NCI-H1105 treated with DMSO at 0.1 percent for 48 hours (cell line): ENCODE data around the gene GINS1.
A peak's percentile ranks its signal among the peaks of the same experiment; 100 is the strongest.
"Not testable (repeated sequence)": the region's sequence is repeated elsewhere in the genome, so short reads cannot be mapped to it uniquely, and the experiment has no call there.

Source experiments
- DNase-seq: peaks from one replicate; lab custom pipeline; 2025; lab: John Stamatoyannopoulos, UW

GINS1 gene

DNA sequence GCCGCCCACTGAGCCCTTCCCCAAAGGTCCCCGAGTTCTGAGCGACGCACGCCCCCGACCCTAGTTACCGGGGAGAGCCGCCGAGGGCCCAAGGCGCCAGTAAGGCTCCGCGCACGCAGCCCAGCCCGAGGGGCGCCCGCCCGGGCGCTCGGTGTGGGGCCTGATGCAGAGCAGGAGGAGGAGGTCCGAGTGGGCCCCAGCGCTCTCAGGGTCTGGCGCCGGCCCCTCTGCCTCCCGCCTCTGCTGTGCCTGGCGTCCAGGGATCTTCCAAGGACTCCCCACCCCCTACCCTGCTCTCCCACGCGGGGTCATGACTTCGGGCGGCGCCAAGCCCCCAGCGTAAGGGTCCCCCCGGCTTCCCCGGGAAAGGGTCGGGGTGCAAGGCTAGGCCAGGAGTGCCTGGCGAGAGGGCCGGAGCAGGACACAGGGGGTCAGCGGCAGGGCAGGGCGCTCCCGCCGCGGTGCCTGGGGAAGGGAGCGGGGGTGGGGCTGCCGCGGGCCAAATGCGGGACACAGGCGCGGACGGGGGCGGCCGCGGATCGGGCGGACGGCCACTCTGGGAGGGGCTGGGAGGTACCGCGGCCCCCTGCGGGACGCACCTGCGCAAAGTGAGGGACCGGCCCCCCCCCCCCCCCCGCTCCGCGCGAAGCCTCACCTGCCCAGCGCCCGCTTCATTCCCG, 17.5 kb upstream of the GINS1 start:
- DNase-seq: peak; percentile 60

DNA sequence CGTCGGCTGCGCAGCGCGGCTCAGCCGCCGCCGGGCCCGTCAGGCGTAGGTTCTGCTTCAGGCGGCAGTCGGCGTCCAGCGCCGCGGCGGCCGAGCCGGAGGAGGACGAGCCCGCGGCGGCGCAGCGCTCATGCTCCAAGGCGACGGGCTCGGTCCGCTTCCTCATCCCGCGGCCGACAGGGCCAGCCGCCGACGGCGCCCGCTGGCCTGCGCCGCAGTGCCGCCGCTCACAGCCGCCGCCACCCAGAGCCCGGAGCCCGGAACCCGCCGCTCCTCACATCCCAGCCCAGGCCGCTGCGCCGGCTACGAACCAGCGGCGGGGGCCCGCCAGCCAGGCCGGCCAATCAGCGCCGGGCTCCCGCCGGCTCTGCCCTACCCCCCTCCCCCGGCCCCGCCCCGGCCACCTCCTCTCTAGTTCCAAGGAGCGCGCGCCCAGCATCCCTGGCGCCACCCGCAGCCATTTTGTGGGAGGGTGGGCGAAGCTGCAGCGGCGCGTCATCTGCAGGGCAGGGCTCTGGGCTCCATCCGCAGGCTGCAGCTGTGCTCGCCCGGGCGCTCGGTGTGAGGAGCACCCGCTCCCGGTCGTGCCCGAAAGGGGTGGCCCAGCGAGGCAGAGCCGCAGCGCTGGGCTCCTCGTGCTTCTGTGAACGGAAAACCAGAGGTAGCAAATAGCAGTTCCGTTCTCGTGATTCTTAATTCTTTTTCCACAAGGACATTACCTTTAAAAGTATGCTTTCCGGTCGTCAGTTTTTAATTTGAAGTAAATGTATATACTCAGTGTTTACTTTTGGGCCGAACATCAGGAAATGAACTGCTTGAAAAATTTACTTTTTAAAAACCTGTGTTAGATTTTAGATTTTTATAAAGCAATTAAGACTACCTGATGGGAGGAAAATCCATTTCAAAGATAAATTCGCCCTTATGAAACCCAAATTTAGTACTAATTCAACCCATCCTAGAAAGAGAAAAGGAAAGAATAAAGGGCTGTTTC, 16.6 kb upstream of the GINS1 start, which contains the start of gene ABHD12:
Gene ABHD12 (minus strand): TSS at position 298 of the 991 bp plus-strand sequence. CDS start 132 bp downstream, at position 166.
- DNase-seq: peak; percentile 96

DNA sequence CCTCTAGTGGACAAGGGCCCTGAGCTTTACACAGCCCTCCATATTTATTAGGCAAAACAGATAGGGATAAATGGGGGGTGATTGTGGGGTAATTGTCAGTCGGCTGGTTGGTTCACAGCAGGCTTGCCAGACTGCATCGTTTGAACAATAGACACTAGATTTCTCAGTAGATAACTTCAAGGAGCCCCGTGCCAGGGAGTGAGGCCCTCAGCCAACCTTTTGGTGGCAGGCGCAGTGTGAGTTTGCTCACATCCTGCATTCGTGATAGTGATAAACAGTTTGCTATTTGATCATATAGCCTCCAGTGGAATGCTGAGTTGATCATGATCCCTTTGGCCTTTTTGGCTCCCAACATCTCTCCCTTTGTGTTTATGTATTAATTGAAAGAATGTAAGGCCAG, 13.2 kb upstream of the GINS1 start:
- no peak for DNase-seq

DNA sequence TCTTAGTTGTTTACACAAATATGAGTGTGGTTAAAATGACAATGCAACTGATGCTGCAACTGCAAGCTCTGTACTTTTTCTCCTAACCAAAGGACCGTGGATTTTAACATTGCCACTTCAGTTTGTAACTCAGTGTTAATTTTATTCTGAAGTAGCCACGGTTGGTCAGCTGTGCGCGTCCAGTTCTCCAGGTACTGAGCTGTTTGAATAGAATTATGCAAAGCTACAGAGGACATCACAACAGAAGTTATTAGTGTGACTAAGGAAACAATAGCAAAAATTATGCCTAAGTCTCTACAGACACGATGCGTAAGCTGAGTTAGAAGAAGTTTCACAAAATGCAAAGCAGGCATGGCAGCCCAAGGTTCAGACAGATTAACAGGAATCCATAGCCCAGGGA, 12.5 kb upstream of the GINS1 start:
- no peak for DNase-seq

DNA sequence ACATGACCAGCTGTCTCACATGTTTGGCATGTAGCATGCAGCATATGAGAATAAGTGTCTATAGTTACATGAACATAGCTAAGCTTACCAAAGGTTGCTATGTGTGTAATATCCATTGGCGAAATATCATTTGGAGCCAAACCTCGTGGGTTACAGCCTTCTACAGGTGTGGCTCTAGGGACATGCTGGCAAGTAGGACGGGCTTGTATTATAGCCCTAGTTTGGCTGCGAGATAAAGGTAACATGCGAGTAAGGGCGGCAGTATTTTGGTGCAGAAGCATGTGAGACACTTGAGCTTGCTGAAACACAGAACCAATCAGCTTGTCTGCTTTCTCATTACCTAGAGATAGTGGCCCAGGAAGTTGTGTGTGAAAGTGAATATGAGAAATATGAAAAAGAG, 10.4 kb upstream of the GINS1 start:
- no peak for DNase-seq

- DNase-seq: no peak
Measured at GRCh38 chr20:25397821-25398220, 9.7 kb upstream of the GINS1 start.

- no peak for DNase-seq
Measured at GRCh38 chr20:25398376-25399036, 9.0 kb upstream of the GINS1 start.

DNA sequence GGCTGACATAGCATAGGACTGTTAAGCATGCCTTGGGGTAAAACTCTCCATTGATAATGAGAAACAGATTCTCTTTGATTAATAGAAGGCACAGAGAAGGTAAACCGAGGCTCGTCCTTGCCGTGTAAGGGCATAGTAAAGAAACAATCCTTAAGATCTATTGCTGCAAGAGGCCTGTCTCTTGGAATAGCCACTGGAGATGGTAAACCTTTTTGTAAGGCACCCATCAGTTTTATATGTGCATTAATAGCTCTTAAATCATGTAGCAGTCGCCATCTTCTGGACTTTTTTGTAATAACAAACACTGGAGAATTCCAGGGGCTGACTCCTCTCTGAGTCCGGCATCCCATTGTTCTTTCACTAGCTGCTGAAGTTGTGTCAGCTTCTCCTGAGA, 8.4 kb upstream of the GINS1 start:
- DNase-seq: peak; percentile 75

GRCh38 chr20:25400291-25400732, 7.2 kb upstream of the GINS1 start:
- DNase-seq: not testable (repeated sequence)

- DNase-seq: no peak
Measured at GRCh38 chr20:25402583-25402982, 4.9 kb upstream of the GINS1 start.

DNA sequence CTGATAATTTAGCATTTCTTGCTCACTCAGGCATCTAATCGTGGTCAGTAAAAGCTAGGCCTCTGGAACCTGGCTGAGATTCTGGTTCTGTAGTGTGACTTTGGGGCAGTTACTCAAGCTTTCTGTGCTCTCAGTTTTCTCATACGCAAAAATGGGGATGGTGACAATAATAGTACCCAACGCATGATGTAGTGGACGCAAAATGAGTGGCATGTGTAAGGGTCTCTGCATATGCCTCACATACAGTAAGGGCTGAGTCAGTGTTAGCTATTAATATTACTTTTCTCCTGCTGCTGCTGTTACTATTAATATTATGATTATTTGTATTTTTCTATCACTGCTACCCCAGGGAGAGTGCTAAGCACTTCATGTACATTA, 686 bp downstream of the GINS1 start:
- DNase-seq: no peak

DNA sequence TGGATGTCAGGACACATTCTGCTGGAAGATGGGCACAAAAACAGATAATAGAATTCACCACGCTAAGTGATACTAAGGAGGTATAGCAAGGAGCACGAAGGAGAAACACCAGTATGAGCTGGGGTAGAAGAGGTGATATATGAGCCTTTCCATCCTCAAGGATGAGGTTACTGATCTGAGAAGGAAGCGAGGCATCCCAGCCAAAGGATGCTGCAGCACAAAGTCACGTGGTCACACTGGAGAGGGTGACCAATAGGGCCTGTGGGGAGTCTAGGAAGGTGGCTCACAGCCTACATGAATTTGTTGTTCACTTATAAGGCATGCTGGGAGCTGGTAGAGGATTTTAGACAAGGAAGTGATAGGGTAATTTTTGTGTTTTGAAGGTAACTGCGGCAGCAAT, 1.4 kb downstream of the GINS1 start:
- no peak for DNase-seq

GRCh38 chr20:25418776-25419175, 11.3 kb downstream of the GINS1 start:
- DNase-seq: no peak

DNA sequence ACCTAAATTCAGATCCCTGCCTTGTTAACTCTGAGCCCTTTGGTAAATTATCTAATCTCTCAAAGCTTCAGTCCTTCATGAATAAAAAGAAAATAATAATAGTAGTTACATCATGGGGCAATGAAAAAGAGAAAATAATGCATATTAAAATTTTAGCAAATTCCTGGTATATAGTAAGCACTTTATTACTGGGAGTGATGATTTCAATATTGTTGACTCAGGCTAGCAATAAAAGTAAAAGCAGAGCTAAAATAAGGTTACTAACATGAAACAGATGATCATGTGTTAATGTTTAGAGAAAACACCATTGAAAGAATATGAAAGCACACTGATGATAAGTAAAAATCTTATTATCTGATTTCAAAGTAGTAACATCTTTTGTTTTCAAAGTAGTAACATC, 13.6 kb downstream of the GINS1 start:
- no peak for DNase-seq

- no peak for DNase-seq
Measured at GRCh38 chr20:25422032-25422431, 14.6 kb downstream of the GINS1 start.

GRCh38 chr20:25424536-25424935, 17.1 kb downstream of the GINS1 start:
- no peak for DNase-seq

DNA sequence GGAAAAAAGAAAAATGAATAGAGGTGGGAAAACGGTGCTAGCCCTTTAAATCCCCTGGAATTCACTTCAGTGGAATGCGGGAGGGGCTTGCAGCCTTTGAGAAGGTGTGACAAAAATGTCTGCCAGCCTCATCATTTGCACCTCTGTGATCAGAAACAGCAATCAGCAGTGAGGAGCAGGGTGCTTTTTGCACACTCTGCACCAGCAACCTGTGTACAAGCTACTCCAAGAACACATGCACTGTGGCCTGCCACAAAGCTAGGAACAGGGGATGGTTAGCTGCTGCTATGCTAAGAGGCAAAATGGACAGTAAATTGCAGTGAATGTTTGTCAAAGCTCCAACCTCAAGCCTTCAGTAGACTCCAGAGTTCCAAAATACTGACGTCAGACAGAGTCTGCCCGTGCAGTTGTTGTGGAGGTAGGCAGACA, 29.7 kb downstream of the GINS1 start:
- DNase-seq: no peak

- no peak for DNase-seq
Measured at GRCh38 chr20:25439328-25439727, 31.9 kb downstream of the GINS1 start.

DNA sequence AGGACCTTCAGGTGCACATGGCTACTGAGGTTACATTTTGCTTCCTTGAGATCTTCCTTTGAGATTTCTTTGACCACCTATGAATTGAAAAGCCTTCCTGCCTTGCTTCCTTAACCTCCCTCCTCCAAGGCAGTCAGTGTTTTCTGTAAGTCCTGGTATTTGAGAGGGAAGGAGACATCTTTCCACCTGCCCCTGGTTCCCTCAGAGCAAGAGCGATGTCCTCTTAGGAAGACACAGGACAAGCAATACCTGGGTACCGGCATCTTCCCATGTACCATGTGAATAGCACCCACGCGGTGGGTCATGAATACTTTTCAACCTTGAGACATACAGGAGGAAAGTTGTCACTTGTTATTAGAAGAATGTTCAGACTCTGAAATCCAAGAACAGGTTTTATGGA, 37.1 kb downstream of the GINS1 start:
- no peak for DNase-seq

GRCh38 chr20:25447671-25448070, 40.2 kb downstream of the GINS1 start:
- DNase-seq: no peak

DNA sequence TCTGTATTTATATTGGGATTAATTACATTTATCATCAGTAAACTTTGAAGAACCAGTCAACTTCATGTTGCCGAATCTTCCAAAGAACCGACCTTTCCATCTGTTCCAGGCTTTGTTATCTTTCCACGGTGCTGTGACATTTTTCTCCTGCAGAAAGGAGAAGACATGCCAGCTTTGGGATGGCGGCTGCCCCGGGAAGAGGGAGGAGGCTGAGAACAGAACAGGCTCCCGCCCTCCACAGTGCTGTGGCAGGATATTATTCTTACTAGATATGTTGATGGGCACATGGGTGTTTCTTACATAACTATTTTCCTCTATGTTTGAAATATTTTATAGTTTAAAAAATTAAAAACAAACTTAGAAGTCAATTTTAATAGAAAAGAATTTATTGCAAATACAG, 44.9 kb downstream of the GINS1 start:
- DNase-seq: no peak

DNA sequence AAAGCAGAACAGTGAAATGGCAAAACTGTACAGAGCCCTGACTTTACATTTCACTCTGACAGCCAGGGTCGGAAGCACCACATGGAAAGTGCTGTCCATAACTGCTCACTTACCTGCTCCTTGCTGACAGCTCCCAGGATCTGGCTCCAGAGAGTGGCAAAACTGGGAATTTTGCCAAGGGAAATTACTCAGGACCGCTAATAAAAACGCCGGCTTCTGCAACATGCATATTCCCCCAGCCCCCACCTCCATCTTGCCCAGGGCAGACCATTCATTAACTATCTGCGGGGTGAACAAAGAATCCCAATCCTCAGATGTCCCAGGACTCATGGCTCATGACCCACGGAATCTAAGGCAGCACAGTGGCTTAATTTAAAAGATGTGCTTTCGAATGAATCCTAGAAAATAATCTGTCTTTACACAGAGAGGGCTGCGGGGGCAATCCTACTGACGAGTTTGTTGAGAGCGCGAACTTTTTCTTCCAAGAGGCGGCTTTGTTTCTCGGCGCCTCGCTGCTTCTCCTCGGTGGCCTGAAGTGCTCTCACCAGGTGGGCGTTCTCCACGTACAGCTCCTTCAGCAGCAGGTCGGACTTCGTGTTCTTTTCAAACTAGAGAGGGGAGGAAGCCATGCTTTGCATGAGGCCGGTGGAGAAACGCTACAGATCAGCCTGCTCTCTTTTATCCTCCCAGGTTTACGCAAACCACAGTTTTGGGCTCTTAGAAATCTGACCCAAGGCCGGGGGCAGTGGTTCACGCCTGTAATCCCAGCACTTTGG, 45.8 kb downstream of the GINS1 start:
- DNase-seq: peak; percentile 94
